ENCODE data around the gene TRIM41.

GRCh38 chr5:181282874-181283273 lies 59.8 kb downstream of the TRIM41 start:
- TF ChIP-seq, protein P1, sequence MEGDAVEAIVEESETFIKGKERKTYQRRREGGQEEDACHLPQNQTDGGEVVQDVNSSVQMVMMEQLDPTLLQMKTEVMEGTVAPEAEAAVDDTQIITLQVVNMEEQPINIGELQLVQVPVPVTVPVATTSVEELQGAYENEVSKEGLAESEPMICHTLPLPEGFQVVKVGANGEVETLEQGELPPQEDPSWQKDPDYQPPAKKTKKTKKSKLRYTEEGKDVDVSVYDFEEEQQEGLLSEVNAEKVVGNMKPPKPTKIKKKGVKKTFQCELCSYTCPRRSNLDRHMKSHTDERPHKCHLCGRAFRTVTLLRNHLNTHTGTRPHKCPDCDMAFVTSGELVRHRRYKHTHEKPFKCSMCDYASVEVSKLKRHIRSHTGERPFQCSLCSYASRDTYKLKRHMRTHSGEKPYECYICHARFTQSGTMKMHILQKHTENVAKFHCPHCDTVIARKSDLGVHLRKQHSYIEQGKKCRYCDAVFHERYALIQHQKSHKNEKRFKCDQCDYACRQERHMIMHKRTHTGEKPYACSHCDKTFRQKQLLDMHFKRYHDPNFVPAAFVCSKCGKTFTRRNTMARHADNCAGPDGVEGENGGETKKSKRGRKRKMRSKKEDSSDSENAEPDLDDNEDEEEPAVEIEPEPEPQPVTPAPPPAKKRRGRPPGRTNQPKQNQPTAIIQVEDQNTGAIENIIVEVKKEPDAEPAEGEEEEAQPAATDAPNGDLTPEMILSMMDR (IDR thresholded peaks at IDR 0.05; ENCODE audit: insufficient read depth, low read length) = no peak
- TF ChIP-seq, protein P2, sequence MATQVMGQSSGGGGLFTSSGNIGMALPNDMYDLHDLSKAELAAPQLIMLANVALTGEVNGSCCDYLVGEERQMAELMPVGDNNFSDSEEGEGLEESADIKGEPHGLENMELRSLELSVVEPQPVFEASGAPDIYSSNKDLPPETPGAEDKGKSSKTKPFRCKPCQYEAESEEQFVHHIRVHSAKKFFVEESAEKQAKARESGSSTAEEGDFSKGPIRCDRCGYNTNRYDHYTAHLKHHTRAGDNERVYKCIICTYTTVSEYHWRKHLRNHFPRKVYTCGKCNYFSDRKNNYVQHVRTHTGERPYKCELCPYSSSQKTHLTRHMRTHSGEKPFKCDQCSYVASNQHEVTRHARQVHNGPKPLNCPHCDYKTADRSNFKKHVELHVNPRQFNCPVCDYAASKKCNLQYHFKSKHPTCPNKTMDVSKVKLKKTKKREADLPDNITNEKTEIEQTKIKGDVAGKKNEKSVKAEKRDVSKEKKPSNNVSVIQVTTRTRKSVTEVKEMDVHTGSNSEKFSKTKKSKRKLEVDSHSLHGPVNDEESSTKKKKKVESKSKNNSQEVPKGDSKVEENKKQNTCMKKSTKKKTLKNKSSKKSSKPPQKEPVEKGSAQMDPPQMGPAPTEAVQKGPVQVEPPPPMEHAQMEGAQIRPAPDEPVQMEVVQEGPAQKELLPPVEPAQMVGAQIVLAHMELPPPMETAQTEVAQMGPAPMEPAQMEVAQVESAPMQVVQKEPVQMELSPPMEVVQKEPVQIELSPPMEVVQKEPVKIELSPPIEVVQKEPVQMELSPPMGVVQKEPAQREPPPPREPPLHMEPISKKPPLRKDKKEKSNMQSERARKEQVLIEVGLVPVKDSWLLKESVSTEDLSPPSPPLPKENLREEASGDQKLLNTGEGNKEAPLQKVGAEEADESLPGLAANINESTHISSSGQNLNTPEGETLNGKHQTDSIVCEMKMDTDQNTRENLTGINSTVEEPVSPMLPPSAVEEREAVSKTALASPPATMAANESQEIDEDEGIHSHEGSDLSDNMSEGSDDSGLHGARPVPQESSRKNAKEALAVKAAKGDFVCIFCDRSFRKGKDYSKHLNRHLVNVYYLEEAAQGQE (IDR thresholded peaks at IDR 0.05; ENCODE audit: insufficient replicate concordance, low read depth) = no peak
